ENCODE results near the gene PLA2G4F.

The PLA2G4F gene

GRCh38 chr15:42165106-42165505, 8.7 kb upstream of the PLA2G4F start:
- DNase-seq (ENCODE audit: low spot score), result no peak

DNA sequence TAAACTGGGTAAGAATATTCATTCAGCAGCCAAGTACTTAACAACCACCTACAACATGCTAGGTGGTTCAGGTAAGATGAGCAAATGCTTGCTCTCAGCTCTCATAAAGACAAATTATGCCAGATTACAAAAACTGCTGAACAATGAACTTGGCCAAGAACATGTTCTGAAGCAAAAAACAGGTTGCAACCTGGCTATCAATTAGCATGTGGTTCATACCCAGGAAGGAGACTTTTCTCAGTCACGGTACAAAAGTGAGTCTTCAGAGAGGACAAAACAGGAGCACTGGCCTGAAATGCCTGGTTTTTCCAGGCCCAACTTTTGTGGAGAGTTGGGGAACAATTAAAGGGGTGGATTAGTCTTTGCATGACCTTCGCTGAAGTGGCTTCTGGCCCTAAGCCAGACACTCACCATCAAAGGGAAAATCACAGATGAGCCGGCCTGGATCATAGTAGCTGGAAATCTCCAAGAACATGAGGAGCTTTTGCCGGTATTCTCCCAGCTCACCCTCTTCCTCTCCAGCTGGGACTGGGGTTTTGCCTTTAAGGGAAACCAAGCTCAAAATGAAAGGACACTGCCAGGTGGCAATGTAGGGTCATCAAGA, 7.6 kb upstream of the PLA2G4F start:
- DNase-seq (ENCODE audit: low spot score), result no peak

DNA sequence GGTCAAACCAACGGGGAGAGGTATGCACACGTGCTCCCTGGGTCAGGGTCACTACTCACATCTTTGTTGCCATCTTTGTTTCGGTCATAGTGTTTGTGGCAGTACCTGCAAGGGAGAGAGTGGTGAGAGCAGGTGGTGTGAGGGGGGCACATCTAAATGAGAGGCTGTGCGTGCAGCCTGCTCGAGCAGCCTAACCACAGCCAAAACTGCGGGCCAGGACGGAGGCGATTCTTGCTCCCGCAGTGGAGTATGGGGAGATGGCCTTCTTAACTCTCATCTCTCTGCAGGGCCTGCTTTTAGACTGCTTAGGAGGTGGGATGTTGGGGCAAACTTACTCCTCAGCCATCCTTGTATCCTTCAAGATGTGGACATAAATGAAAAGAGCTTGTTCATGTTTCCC, 6.9 kb upstream of the PLA2G4F start:
- no peak for DNase-seq (ENCODE audit: low spot score)

- DNase-seq (ENCODE audit: low spot score), result no peak
These were observed 3.7 kb upstream of the PLA2G4F start for GRCh38 chr15:42160136-42160535.

DNA sequence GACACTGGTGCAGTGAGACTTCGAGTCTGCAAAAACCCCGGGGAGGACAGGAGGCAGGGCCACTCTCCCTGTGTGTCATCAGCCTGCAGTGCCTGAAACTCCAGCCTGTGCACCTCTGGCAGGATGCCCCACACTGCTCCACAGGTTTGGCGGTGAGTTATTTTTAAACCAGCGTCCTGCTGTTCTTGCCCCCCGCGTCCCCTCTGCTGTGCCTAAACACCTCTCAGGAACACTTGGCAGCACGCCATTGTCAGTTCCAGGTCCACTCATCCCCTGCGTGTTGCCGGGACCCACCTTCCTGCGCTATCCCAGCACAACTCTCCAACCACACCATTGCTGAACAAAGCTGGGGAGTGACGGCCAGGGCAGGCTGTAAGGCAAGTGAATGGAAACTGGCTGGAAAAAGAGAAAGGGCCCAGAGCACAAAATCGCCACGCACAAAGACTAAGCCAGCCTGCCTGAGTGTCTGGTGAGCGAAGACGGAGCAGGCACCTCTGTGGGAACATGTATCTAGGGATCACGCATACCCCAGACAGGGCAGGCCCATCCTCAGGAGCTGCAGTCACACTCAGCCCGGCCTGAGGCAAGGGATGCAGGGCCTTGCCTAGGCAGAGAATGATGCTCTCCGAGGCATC, 3.1 kb upstream of the PLA2G4F start:
- DNase-seq (ENCODE audit: low spot score), result no peak

- DNase-seq (ENCODE audit: low spot score), result no peak
These were observed 2.5 kb upstream of the PLA2G4F start for GRCh38 chr15:42158941-42159340.

DNA sequence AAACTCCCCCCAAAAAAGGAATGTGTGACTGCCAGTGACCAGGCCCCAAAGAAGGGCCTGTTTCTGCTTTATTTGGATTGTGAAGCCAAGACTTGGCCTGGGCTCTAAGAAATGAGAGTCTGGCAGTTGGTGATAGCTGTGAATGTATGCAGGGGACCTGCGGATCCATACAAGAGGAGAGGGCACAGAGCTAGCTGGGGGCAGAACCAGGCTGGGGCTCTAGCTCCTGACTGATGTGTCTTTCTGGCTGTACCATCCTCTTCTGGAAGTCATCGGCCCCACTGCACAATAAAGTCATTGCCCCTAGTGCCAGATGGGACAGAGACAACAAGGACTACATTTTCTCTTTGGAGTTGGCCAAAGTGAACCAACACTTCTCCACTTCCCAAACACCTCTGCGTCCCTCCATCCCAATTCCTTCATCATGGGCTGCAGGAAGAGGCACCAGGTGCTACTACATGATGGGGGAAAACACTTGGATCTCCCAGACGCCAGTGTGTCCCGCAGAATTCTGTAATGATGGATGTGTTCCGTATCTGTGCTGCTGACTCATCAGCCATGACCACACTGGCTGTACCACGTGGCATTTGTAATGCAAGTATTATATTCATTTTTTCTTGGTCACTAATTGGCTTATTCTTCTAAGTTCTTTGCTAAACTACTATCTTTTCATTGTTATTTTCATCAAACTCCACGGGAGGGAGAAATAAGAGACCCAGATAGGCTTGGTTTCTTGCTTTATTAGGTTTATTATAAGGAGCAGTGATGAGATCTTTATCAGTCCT, 1.7 kb upstream of the PLA2G4F start:
- DNase-seq (ENCODE audit: low spot score), result peak; percentile 13

- DNase-seq (ENCODE audit: low spot score), result no peak
These were observed 945 bp upstream of the PLA2G4F start for GRCh38 chr15:42157381-42157780.

GRCh38 chr15:42155546-42156242, 742 bp downstream of the PLA2G4F start:
- DNase-seq (ENCODE audit: low spot score), result no peak

GRCh38 chr15:42154956-42155355, 1.5 kb downstream of the PLA2G4F start:
- DNase-seq (ENCODE audit: low spot score), result no peak

- no peak for DNase-seq (ENCODE audit: low spot score)
These were observed 2.1 kb downstream of the PLA2G4F start for GRCh38 chr15:42154212-42154941.

DNA sequence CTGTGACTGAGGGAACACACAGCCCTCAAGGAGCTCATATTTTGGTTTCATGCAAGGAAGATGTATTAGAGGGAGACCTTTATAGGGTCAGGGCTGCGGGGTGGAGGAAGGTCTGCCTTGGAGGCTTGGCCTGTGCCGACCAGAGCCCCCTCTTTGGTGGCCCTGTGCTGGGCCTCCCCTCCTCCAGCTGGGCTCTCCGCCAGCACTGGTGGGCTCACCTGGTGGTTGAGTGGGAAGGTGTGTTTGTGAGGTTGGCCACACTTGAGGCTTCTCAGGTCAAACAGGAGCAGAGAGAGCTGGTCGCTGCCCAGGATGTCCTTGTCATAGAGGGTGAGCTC, 2.6 kb downstream of the PLA2G4F start:
- no peak for DNase-seq (ENCODE audit: low spot score)

DNA sequence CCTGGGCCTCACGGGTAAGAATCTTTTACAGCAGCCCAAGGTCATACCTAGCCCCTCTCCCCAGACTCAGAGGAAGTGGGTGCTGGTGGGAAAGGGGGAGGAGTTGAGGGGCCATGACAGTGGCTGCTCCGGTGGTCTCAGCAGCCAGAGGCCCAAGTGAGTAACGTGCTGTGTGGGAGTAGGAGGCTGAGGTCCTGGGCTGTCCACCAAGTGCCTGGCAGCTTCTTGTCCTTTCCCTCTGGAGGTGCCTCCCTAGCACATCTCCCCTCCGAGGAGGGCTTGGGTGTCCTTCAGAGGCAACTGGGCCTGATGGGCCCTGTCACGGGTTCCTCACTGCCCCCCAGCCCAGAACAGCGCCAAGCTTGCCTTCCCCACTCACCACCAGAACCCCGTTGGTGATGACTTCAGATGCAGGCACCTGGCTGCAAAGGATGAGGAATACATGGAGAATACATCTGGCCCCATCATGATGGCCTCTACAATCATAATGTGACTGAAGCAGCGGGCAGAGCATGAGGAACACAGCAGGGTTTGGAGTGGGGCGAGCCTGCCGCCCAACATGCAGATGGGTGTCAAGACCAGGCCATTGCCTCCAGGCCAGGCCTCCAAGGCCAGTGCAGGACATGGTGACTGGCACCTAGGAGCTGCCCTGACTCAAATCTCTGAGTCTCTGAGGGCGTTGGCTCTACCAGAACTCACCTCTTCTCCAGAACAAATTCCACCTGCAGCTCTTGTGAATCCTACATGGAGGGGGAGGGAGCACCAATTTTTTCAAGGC, 3.3 kb downstream of the PLA2G4F start:
- no peak for DNase-seq (ENCODE audit: low spot score)

GRCh38 chr15:42152196-42152920, 4.1 kb downstream of the PLA2G4F start:
- peak; percentile 17 for DNase-seq (ENCODE audit: low spot score)

DNA sequence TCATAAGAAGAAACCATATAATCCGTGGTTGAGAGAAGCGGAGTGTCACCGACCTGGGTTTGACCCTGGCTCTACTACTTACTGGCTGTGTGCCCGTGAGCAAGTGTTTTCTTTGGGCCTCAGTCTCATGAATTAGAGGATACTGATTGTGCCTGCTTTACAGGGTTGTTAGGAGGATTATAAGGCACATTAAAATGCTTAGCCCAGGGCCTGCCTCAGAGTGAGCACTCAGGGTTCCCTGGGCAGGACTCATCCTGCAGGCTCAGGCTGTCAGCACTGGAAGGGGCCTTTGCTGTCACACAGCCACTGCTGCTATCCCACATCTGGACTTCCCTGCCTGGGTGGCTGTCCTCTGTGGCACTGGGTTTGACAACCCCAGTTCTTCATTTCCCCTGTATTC, 4.7 kb downstream of the PLA2G4F start:
- peak; percentile 7 for DNase-seq (ENCODE audit: low spot score)

- no peak for DNase-seq (ENCODE audit: low spot score)
These were observed 5.3 kb downstream of the PLA2G4F start for GRCh38 chr15:42151141-42151561.

DNA sequence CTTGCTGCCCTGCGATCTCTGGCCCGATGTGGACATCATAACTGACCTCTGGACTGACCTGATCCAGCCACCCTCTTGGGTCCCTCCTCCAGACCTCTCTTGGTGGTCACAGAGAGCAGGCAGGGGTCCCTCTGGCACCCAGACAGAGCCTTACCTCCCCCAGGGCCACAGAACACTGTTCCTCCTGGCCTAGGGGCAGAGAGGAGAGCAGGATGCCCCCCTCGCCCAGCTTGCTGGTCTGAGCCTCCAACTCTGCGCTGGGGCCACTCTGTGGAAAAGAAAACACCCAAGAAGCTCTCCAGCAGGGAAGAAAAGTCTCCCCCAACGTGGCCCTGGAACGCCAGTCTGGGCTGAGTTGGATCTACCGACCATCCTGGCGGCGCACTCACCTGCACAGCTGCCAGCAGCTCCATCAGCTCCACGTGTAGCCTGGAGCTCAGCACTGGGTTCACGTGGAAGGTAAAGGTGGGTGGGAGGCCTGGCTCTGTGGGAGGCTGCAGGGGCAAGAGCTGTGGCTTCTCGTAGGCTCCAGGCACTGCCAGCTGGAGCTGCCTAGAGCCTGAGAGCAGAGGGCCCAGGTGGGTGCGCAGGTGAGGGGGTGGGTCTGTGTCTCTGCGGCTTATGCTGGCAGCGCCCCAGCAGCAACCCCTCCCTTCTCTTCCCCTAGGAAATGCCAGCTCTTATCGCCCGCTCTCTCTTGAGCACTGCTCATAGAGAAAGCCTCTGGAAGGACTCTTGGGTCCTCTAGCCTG, 6.0 kb downstream of the PLA2G4F start:
- DNase-seq (ENCODE audit: low spot score), result no peak

GRCh38 chr15:42149493-42150218, 6.8 kb downstream of the PLA2G4F start:
- no peak for DNase-seq (ENCODE audit: low spot score)

DNA sequence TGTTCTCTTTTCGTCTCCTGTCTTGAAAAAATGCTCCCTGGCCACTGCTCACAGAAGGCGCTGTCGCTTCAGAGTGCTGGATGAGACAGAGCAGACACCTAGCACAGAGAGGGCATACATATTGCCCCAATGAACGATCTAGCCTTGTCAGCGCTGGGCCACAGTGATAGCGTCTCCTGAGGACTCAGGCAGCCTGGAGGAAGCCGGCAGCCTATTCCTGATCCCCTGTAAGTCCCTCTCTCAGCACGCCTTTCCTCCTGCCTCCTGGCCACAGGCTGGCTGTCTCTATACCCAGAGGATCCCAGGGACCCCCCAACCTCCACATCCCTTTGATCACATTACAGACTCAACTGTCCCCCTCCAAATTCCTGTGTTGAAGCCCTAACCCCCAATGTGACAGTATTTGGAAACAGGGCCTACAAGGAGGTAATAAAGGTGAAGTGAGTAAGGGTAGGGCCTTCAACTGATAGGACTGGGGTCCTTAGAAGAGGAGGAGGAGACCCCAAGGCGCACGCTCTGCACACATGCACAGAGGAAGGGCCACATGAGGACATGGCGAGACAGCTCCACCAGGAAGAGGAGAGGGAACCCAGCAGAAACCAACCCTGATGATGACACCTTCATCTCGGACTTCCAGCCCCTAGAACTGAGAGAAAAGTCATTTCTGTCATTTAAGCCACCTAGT, 7.5 kb downstream of the PLA2G4F start:
- no peak for DNase-seq (ENCODE audit: low spot score)
